Pancreas (tissue), 10 donors: ENCODE results near the gene SLC2A6. TPM values are rescaled to one million over a fixed set of nuclear protein-coding genes. Genes with fewer than 3 reads are reported as not detected.

Experiments
- ATAC-seq, 4 donors: fragments of 200-7000 bp; cut with Tn5 transposase; one replicate each; pipeline versions ENCODE4 v1.8.0 to v1.9.1; 2020; ENCODE audit warnings: mild to moderate bottlenecking in 4 of 4, moderate library complexity in 4 of 4
- DNase-seq, 6 donors: peaks; one replicate each; pipeline ENCODE4 v3.0.0-alpha.2; 2020
- FAIRE-seq: peaks from 2 replicates; lab custom pipeline; 2012; peaks lifted over from hg19 to GRCh38; lab: Jason Lieb, UNC
- H3K27ac ChIP-seq, 4 donors: fragments of 200-600 bp; sonication (generic); 1 replicate in 3 of 4; 2 replicates in 1 of 4; pipeline versions ENCODE4 v1.5.0 to v1.8.0; 2020
- H3K27me3 ChIP-seq, 4 donors: fragments of 200-600 bp; one replicate each; pipeline ENCODE4 v1.8.0; 2021
- H3K36me3 ChIP-seq, 3 donors: fragments of 200-600 bp; sonication (generic) in 1 of 3; one replicate each; pipeline versions ENCODE4 v1.5.0 to v1.8.0; 2020 to 2021
- H3K4me1 ChIP-seq, 3 donors: fragments of 200-600 bp; one replicate each; pipeline ENCODE4 v1.8.0; 2021
- H3K4me3 ChIP-seq, 4 donors: fragments of 200-600 bp; sonication (generic) in 2 of 4; one replicate each; pipeline versions ENCODE4 v1.5.0 to v1.8.0; 2020 to 2021
- H3K9me3 ChIP-seq, 4 donors: fragments of 200-600 bp; one replicate each; pipeline ENCODE4 v1.8.0; 2021
- CTCF ChIP-seq, 4 donors: fragments of 200-600 bp; sonication (generic) in 3 of 4; IDR thresholded peaks; one replicate each; pipeline versions ENCODE4 v1.5.0 to v1.8.0; 2021; ENCODE audit warnings: antibody characterized with exemption in 4 of 4
- WGBS, 2 donors: extraction: QIAGEN DNeasy Blood & Tissue Kit; methylation state at CpG; one replicate each; pipeline ENCODE4 v1.1.7; 2013; 5-methylcytosine and 5-hydroxymethylcytosine counted together
- intact Hi-C, 3 donors: fragments of 100-400 bp; cut with DNase I; formaldehyde crosslinking; loops; one replicate each; pipeline versions ENCODE4 v1.11.1 to v1.14.2; 2022
- polyA plus RNA-seq, 2 donors: library from polyadenylated mRNA; stranded (reverse); fragments of 200-250 nt; gene quantifications; one replicate each; pipeline ENCODE4 v1.2.3, GENCODE V29; 2013
- total RNA-seq, 6 donors: library from RNA; stranded (reverse); fragmentation: NEBNext Ultra II Directional in 4 of 6; extraction: Animal tissue kit (Norgen Biotek cat#: 25700) in 4 of 6; gene quantifications; one replicate each; pipeline versions ENCODE4 v1.2.1 to v1.2.4, GENCODE V29; 2021 to 2023
- donor health status: healthy with polysubstance abuse.
- donor health status: DM: no; HTN: no; CAD: no; lungs with moderate emphysema.
- donor health status: DM: no; HTN: no; CAD: no.
- donor health status: control.
- donor health status: control.
- donor health status: Bipolar disorder and iron deficiency.
- donor health status: DM: yes; HTN: yes; CAD: no.
- donor health status: DM: no; HTN: no; CAD: no.
- donor health status: DM: no; HTN: no; CAD: no.
- donor health status: DM: yes; HTN: yes; CAD: no.

Gene SLC2A6
- total and polyA plus RNA-seq, 8 donors: 1.1 to 6.7 (median 3.9) TPM

GRCh38 chr9:133437753-133438531 is 41.0 kb downstream of the SLC2A6 start:
- Histone ChIP-seq H3K4me3 (no peak overlapping the region), H3K27ac (no peak overlapping the region), H3K27me3 (no peaks in the 10 kb centered on the region), H3K9me3 (no peaks in the 10 kb centered on the region), H3K4me1 (no peaks in the 10 kb centered on the region), H3K36me3 (no peaks in the 10 kb centered on the region)
- DNase-seq (no peak), ATAC-seq (no peak), FAIRE-seq (no peak)
- 86 to 88% methylated on average over 20 of the region's 20 CpGs for WGBS, 2 donors
- intact Hi-C loops: no loop called here
- no peak for TF ChIP-seq CTCF (IDR thresholded peaks at IDR 0.05)

- no peaks in the 10 kb centered on the region for H3K9me3 ChIP-seq
- WGBS, 2 donors: 76 to 86% methylated on average over 16 of the region's 16 CpGs
- ATAC-seq (no peak), DNase-seq (no peak), FAIRE-seq (no peak)
- H3K27ac ChIP-seq: no peak overlapping the region
- no peaks in the 10 kb centered on the region for H3K4me1 ChIP-seq
- H3K36me3 ChIP-seq: no peaks in the 10 kb centered on the region
- intact Hi-C loops: no loop called here
- H3K4me3 ChIP-seq: no peak overlapping the region
- TF ChIP-seq CTCF (IDR thresholded peaks at IDR 0.05): no peak
- no peaks in the 10 kb centered on the region for H3K27me3 ChIP-seq
Measured at GRCh38 chr9:133436681-133437080, 42.2 kb downstream of the SLC2A6 start.

- FAIRE-seq (no peak), DNase-seq (no peak)
- 80 to 87% methylated on average over 11 of the region's 11 CpGs for WGBS, 2 donors
Measured at GRCh38 chr9:133433351-133433843, 45.5 kb downstream of the SLC2A6 start.

GRCh38 chr9:133430244-133430643 is 48.7 kb downstream of the SLC2A6 start:
- no peak overlapping the region for H3K27ac ChIP-seq
- no peaks in the 10 kb centered on the region for H3K36me3 ChIP-seq
- TF ChIP-seq CTCF (IDR thresholded peaks at IDR 0.05): no peak
- FAIRE-seq (no peak), ATAC-seq (no peak), DNase-seq (no peak)
- intact Hi-C loops: no loop called here
- no peaks in the 10 kb centered on the region for H3K9me3 ChIP-seq
- peaks cover 0 to 5% (median 4%) of the 10 kb centered on the region in 3 donors for H3K4me1 ChIP-seq
- H3K27me3 ChIP-seq: no peaks in the 10 kb centered on the region
- WGBS, 2 donors: 93 to 95% methylated on average over 1 of the region's 1 CpG
- H3K4me3 ChIP-seq: no peak overlapping the region

More at GRCh38 chr9:133433351-133433843, 45.5 kb downstream of the SLC2A6 start:
- peaks cover 0 to under 1% (median under 1%) of the 10 kb centered on the region in 3 donors for H3K4me1 ChIP-seq
- no peak for TF ChIP-seq CTCF (IDR thresholded peaks at IDR 0.05)
- H3K27me3 ChIP-seq: no peaks in the 10 kb centered on the region
- no peak overlapping the region for H3K4me3 ChIP-seq
- no peak overlapping the region for H3K27ac ChIP-seq
- H3K36me3 ChIP-seq: no peaks in the 10 kb centered on the region
- H3K9me3 ChIP-seq: no peaks in the 10 kb centered on the region
- ATAC-seq: no peak
- intact Hi-C loops: no loop called here

GRCh38 chr9:133429641-133430161 is 49.2 kb downstream of the SLC2A6 start:
- ATAC-seq (peak in 3 of 4 donors; percentile 64 to 78 (median 74)), FAIRE-seq (no peak), DNase-seq (peak in 3 of 6 donors; percentile 53 to 77 (median 68))
- Histone ChIP-seq H3K36me3 (no peaks in the 10 kb centered on the region), H3K9me3 (no peaks in the 10 kb centered on the region), H3K27ac (no peak overlapping the region), H3K4me1 (peaks cover 0 to 5% (median 4%) of the 10 kb centered on the region in 3 donors), H3K4me3 (no peak overlapping the region), H3K27me3 (no peaks in the 10 kb centered on the region)
- intact Hi-C loops: no loop called here
- WGBS, 2 donors: 48 to 50% methylated on average over 49 of the region's 49 CpGs
- no peak for TF ChIP-seq CTCF (IDR thresholded peaks at IDR 0.05)
